Measurements from ENCODE around the gene ENO2. TPM values are rescaled to one million over a fixed set of nuclear protein-coding genes. Genes with fewer than 3 reads are reported as not detected.
"Not testable (repeated sequence)": the region's sequence is repeated elsewhere in the genome, so short reads cannot be mapped to it uniquely, and the experiment has no call there.

Gene ENO2
- total RNA-seq, 1 donor from 2014 or later, result 7.4 TPM

DNA sequence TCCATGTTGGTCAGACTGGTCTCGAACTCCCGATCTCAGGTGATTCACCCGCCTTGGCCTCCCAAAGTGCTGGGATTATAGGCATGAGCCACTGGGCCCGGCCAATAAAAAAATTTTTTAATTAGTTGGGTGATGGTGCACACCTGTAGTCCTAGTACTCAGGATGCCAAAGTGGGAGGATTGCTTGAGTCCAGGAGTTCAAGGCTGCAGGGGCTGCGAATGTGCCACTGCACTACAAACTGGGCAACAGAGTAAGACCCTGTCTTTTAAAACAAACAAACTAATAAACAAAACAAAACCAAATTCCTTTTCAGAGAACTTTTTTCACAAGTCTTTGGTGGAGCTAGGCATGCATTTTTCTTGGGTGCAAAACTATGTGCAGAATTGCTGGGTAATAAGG is 31.1 kb upstream of the ENO2 start:
- intact Hi-C loops (cut with DNase I), result no loop called here
- no peak for DNase-seq
- ATAC-seq (ENCODE audit: poor library complexity), result no peak

DNA sequence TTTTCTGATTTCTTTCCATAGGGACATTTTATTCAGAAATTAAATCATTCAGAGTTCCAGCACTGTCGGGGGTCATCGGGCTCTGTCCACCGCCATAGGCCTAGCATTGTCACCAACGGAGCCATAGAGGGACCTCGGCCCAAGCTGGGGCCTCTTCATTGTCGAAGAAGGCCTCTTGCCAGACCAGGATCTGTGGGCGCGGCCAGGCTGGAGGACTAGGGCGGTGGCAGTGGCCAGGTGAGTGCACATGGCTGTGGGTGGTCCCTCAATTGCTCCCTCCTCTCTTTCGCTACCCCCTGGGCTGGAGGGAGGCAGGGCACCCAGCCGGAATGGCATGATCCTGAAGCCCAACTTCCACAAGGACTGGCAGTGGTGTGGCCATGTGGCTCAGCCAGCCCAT is 30.7 kb upstream of the ENO2 start:
- intact Hi-C loops (cut with DNase I), result no loop called here
- DNase-seq, result peak; percentile 31
- no peak for ATAC-seq (ENCODE audit: poor library complexity)

DNA sequence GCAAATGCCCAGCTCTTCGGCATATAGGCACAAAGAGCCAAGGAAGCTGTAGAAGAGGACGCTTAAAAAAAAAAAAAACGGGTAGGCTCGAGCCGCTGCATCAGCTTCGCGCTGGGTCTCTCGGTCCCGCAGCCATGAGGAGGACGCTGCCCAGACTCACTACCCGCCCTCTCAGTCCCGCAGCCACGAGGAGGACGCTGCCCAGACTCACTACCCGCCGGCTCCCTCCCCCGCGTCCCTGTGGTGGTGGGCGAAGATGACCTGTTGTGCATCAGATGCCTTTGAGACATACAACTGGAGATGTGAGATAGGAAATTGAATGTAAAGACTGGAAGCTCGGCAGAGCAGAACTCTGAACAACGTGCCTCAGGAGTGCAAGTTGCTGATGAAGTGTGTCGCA is 29.8 kb upstream of the ENO2 start:
- intact Hi-C loops (cut with DNase I), result no loop called here
- ATAC-seq (ENCODE audit: poor library complexity), result no peak

DNA sequence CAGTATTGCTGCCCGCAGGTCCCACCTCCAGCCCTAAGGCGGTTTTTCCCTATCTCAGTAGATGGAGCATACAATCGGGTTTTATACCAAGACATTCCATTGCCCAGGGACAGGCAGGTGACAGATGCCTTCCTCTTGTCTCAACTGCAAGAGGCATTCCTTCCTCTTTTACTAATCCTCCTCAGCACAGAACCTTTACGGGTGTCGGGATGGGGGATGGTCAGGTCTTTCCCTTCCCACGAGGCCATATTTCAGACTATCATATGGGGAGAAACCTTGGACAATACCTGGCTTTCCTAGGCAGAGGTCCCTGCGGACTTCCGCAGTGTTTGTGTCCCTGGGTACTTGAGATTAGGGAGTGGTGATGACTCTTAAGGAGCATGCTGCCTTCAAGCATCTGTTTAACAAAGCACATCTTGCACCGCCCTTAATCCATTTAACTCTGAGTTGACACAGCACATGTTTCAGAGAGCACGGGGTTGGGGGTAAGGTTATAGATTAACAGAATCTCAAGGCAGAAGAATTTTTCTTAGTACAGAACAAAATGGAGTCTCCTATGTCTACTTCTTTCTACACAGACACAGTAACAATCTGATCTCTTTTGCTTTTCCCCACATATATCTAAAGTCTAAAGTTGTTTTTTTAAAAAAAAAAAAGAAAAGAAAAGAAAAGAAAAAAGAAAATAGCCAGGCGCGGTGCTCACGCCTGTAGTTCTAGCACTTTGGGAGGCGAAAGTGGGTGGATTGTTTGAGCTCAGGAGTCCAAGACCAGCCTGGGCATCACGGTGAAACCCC is 28.0 kb upstream of the ENO2 start:
- intact Hi-C loops (cut with DNase I); ATAC-seq (ENCODE audit: poor library complexity): not testable (repeated sequence)
- DNase-seq, result peak; percentile 3

More for the DNA sequence above, 29.8 kb upstream of the ENO2 start:
- DNase-seq, result peak; percentile 30

DNA sequence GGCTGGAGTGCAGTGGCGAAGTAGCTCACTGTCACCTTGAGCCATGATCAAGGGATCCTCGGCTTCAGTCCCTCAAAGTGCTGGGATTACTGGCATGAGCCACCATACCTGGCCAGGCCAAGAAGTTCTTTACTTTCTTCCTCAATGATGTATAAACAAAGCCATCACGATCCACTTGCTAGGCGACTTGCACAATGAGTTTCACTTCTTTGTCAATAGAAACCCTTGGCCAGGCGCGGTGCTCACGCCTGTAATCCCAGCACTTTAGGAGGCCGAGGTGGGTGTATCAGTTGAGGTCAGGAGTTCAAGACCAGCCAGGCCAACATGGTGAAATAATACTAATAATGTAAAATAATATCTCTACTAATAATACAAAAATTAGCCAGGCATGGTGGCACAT is 26.9 kb upstream of the ENO2 start:
- intact Hi-C loops (cut with DNase I), result no loop called here
- ATAC-seq (ENCODE audit: poor library complexity), result no peak
- DNase-seq, result no peak

DNA sequence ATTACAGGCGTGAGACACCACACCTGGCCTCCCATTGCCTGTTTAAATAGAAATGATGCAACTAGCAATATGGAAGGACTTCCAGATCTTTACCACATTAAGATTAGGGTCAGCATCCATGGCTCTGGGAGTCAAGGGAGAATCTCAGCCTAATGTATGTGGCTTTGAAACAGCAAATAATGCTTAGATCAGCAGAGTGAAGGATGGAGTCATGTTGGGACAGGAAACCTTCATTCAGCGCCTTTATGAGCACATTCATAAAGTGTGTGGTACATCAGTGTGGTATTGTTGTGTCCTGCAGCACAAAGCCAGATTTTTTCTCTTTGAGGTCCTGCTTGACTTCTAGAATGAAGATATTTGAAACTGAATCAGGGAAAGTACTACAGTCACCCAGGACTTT is 26.0 kb upstream of the ENO2 start:
- DNase-seq, result no peak
- intact Hi-C loops (cut with DNase I), result no loop called here
- no peak for ATAC-seq (ENCODE audit: poor library complexity)

DNA sequence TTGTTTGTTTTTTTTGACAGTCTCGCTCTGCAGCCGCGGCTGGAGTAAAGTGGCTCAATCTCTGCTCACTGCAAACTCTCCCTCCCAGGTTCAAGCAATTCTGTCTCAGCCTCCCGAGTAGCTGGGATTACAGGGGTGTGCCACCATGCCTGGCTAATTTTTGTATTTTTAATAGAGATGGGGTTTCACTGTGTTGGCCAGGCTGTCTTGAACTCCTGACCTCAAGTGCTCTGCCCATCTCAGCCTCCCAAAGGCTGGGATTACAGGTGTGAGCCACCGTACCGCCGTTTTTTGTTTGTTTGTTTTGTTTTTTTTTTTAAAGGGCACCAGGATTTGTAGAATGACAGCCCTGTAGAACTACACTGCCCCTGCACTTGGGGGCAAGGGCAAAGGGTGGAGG is 25.6 kb upstream of the ENO2 start:
- intact Hi-C loops (cut with DNase I); ATAC-seq (ENCODE audit: poor library complexity): not testable (repeated sequence)
- peak; percentile 1 for DNase-seq

DNA sequence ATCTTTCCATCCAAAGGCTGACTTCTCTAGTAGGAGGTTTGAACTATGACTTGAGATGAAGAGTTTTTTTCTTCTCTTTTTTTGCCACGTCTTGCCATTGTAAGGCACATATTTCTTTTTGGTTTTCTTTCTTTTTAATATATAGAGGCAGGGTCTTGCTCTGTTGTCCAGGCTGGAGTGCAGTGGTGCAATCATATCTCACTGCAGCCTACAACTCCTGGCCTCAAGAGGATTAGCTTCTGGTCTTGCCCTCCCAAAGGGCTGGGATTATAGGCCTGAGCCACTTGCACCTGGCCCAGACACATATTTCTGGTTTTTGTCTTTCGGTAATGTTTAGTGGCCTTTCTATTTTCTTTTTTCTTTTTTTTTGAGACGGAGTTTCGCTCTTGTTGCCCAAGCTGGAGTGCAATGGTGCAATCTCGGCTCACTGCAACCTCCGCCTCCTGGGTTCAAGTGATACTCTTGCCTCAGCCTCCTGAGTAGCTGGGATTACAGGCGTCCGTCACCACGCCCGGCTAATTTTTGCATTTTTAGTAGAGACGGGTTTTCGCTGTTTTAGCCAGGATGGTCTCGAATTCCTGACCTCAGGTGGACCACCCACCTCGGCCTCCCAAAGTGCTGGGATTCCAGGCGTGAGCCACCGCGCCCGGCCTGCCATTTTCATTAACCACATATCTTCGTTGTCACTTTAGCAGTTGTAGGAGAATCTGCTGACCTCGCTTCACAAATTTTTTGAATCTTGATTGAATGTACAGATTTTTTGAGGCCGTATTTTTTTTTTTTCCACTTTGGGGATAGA is 24.4 kb upstream of the ENO2 start:
- ATAC-seq (ENCODE audit: poor library complexity); intact Hi-C loops (cut with DNase I): not testable (repeated sequence)
- DNase-seq, result peak; percentile 47

DNA sequence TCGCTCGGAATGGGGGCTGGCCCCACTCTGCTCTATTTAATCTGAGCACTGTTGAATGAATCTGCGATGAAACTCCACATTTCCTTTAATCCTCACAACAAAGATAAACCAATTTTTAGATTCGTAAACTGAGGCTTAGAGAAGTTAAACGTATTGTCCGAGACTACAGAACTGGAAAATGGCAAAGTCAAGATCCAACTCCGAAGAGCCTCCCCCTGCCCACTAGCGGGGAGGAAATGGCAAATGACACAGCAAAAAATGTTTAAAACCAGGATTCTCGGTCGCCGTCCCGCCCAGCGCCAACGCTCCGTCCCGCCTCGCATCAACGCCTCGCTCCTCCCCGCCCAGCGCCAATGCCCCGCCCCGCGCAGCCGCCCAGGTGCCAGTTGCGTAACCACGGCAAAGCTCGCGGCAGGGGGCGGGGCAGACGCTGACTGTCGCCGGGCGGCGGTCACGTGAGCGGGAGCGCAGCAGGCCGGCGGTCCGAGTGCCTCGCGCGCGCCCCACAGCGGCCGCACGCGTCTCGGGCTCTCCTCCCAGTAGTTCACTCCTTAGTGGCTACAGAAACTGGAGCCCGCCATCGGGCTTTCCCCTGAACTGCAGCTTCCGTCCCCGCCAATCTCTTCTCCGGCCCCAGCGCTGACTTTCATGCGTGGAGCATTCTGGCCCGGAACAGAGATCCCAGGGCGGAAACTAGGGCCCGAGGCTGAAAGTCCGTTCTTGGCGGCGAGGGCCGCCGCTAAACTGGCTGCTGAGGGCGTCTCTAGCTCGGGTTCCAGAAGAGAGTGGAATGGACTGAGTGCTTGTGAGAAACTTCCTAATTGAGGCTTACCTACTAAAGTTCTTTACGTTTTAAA is 23.4 kb upstream of the ENO2 start:
- ATAC-seq (ENCODE audit: poor library complexity) (peak; percentile 99), DNase-seq (peak; percentile 99)
- intact Hi-C loops (cut with DNase I), result no loop called here

DNA sequence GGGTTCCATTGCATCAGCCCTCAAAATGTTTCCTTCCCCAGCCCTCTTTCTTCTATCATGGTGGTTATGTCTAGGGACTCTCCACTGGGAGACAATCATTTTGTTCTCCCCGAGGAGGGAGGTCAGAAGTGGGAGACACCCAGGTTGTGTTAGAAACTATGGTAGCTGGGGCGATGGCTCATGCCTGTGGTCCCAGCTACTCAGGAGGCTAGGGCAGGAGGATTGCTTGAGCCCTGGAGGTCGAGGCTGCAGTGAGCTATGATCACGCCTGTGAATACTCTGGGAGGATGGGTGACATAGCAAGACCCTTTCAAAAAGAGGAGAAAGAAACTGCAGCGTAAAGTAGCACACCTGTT is 22.8 kb upstream of the ENO2 start:
- DNase-seq (peak; percentile 1), ATAC-seq (ENCODE audit: poor library complexity) (no peak)
- intact Hi-C loops (cut with DNase I), result no loop called here

DNA sequence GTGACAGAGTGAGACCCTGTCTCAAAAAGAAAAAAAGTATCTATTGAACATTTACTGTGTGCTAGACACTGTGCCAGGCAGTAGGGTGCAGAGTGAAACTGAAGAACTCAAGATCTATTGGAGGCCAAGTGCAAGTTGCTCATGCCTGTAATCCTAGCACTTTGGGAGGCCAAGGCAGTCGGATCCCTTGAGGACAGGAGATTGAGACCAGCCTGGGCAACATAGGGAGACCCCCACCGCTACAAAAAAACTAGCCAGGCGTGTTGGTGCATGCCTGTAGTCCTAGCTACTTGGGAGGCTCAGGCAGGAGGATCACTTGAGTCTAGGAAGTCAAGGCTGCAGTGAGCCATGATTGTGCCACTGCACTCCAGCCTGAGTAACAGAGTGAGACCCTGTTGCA is 21.7 kb upstream of the ENO2 start:
- intact Hi-C loops (cut with DNase I); ATAC-seq (ENCODE audit: poor library complexity): not testable (repeated sequence)
- peak; percentile 5 for DNase-seq

DNA sequence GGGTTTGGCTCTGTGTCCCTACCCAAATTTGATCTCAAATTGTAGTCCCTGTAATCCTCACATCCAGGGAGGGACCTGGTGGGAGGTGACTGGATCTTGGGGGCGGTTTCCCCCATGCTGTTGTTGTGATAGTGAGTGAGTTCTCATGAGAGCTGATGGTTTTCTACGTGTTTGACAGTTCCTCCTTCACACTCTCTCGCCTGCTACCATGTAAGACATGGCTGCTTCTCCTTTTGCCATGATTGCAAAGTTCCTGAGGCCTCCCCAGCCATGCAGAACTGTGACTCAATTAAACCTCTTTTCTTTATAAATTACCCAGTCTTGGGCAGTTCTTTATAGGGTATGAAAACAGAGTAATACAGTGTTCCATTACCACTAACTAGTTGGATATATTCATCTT is 20.1 kb upstream of the ENO2 start:
- ATAC-seq (ENCODE audit: poor library complexity) (no peak), DNase-seq (no peak)
- intact Hi-C loops (cut with DNase I), result no loop called here

DNA sequence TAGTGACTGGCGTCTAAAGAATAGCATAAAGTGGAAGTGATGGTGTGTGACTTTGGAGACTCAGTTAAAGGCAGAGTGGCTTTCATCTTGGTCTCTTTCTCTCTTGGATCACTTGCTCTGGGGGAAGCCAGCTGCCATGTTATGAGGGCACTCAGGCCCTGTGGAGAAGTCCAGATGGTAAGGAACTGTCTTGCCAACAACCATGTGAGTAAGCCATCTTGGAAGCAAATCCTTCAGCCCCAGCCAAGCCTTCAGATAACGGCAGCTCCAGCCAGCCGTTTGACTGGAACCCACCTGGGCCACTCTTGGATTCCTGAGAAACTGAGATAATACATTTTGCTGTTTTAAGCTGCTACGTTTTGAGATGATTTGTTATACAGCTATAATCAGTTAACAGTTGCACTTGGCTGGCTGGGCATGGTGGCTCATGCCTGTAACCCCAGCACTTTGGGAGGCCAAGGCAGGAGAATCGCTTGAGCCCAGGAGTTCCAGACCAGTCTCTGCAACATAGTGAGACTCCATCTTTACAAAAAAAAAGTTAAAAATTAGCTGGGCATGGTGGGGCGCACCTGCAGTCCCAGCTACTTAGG is 17.4 kb upstream of the ENO2 start:
- intact Hi-C loops (cut with DNase I), result no loop called here
- no peak for ATAC-seq (ENCODE audit: poor library complexity)
- peak; percentile 2 for DNase-seq

DNA sequence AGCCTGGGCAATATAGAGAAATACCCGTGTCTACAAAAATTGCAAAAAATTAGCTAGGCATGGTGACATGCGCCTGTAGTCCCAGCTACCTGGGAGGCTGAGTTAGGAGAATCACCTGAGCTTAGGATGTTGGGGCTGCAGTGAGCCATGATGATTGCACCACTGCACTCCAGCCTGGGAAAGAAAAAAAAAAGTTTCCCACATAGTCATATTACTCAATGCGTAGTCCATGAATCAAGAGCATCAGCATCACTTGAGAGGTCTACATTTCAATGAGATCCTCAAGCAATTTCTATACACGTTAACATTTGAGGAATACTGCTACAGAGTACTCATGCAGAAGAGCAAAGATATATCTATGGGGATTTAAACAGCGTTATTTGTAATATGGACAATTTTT is 15.0 kb upstream of the ENO2 start:
- intact Hi-C loops (cut with DNase I), result no loop called here
- ATAC-seq (ENCODE audit: poor library complexity) (no peak), DNase-seq (no peak)

DNA sequence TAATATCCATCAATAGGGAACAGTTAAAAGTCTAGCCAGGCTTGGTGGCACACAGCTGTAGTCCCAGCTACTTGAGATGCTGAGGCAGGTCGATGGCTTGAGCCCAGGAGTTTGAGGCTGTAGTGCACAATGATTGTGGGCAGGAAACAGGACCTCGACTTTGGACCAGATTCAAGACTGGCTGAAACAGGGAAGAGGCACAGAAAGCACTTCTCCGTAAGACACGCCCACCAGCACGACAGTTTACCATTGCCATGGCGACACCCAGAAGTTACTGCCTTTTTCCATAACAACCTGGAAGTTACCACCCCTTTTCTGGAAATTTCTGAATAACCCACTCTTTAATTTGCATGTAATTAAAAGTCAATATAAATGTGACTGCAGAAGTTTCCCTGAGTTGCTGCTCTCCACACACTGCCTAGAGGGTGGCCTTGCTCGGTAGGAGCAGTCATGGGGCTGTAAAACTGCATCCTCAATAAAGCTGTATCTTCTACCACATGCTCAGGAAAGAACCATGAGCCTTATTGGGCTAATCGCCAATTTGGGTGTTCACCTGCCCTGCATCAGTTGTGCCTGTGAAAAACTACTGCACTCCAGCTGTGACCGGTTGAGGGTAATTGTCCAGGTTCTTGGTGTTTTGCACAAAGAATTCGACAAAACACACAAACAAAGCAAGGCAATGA is 14.4 kb upstream of the ENO2 start:
- peak; percentile 72 for DNase-seq

DNA sequence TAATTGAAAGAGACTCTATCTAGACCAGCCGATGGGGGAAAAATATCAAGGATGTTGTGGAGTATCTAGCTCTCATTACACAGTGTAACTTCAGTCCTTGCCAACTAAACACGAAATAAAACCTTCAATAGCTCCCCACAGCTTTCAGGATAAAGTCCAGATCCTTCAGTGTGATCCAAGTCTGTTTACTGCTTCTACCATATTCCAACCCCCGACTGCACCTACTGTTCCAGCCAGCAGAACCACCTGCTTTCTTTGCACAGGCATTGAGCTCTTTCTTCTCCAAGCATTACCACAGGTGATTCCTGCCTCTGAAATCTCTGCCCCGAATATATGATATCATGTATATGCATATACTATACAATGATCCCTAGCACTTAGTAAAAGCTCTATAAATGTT is 11.9 kb upstream of the ENO2 start:
- intact Hi-C loops (cut with DNase I), result no loop called here
- ATAC-seq (ENCODE audit: poor library complexity), result no peak
- peak; percentile 4 for DNase-seq

More for the DNA sequence above, 14.4 kb upstream of the ENO2 start:
- intact Hi-C loops (cut with DNase I), result no loop called here
- ATAC-seq (ENCODE audit: poor library complexity), result peak; percentile 32

DNA sequence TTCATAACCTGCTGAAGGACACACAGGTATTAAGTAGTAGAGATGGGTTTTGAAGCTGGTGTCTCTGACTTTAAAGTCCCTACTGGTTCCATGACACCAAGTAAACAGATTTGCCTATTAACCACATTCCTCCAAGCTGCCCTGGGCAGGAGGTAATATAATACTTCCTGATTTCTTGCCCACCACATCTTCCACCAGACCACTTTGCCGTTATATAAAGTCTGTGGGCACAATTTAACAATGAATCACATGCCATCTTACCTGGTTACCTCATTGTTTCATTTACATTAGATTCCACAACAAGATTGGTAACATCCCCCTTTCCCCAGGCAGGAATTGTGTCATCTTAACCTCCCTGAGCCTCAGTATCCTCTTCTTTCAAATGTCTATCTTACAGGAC is 10.7 kb upstream of the ENO2 start:
- no peak for ATAC-seq (ENCODE audit: poor library complexity)
- no peak for DNase-seq
- intact Hi-C loops (cut with DNase I), result no loop called here
